Neural progenitor cell (in vitro differentiated cells): ENCODE data around the gene PRDX3. TPM values are rescaled to one million over a fixed set of nuclear protein-coding genes. Genes with fewer than 3 reads are reported as not detected.
"Not testable (repeated sequence)": the region's sequence is repeated elsewhere in the genome, so short reads cannot be mapped to it uniquely, and the experiment has no call there.

ENCODE experiments used
- DNase-seq: peaks from one replicate; pipeline ENCODE4 v3.0.0-alpha.2; 2016; ENCODE audit warnings: low spot score
- H2AFZ ChIP-seq: fragments of 200-600 bp; sonication (generic); replicated peaks from 2 replicates; pipeline ENCODE4 v1.6.1; 2016; ENCODE audit warnings: antibody characterized with exemption
- H3F3A ChIP-seq: fragments of 200-600 bp; sonication (generic); 2 replicates; pipeline ENCODE4 v1.6.1; 2016; ENCODE audit warnings: antibody characterized with exemption, low read depth
- H3K27ac ChIP-seq: fragments of 200-600 bp; sonication (generic); 2 replicates; pipeline ENCODE4 v1.5.1; 2016; ENCODE audit warnings: mild to moderate bottlenecking
- H3K27me3 ChIP-seq: fragments of 200-600 bp; sonication (generic); 2 replicates; pipeline ENCODE4 v1.6.1; 2016; ENCODE audit warnings: mild to moderate bottlenecking, moderate library complexity
- H3K36me3 ChIP-seq: fragments of 200-600 bp; sonication (generic); 2 replicates; pipeline ENCODE4 v1.5.1; 2016
- H3K4me1 ChIP-seq: fragments of 200-600 bp; sonication (generic); 2 replicates; pipeline ENCODE4 v1.6.1; 2016; ENCODE audit warnings: mixed run types
- H3K4me2 ChIP-seq: fragments of 200-600 bp; sonication (generic); 2 replicates; pipeline ENCODE4 v1.6.1; 2016
- H3K4me3 ChIP-seq: fragments of 200-600 bp; sonication (generic); 2 replicates; pipeline ENCODE4 v1.5.1; 2016
- H3K79me2 ChIP-seq: fragments of 200-600 bp; sonication (generic); 2 replicates; pipeline ENCODE4 v1.6.1; 2016; ENCODE audit warnings: low read depth
- H3K9ac ChIP-seq: fragments of 200-600 bp; sonication (generic); 2 replicates; pipeline ENCODE4 v1.6.1; 2016
- H3K9me3 ChIP-seq: fragments of 200-600 bp; sonication (generic); 2 replicates; pipeline ENCODE4 v1.5.1; 2016; ENCODE audit warnings: low read depth
- H4K20me1 ChIP-seq: fragments of 200-600 bp; sonication (generic); 2 replicates; pipeline ENCODE4 v1.6.1; 2016; ENCODE audit warnings: low read depth
- H3K27ac Mint-ChIP-seq: 3 replicates; pipeline ENCODE4 v1.8.0; 2021; ENCODE audit warnings: mixed read lengths
- H3K27me3 Mint-ChIP-seq: 2 replicates; pipeline ENCODE4 v1.8.0; 2022; ENCODE audit warnings: low read depth, mild to moderate bottlenecking, inconsistent platforms, moderate library complexity, mixed read lengths; ENCODE audit not compliant: insufficient read depth
- H3K36me3 Mint-ChIP-seq: 3 replicates; pipeline ENCODE4 v1.8.0; 2021; ENCODE audit warnings: mixed read lengths
- H3K4me1 Mint-ChIP-seq: 3 replicates; pipeline ENCODE4 v1.8.0; 2021; ENCODE audit warnings: mixed read lengths
- H3K4me3 Mint-ChIP-seq: 3 replicates; pipeline ENCODE4 v1.8.0; 2021; ENCODE audit warnings: mild to moderate bottlenecking, moderate library complexity, mixed read lengths
- H3K9me3 Mint-ChIP-seq: 3 replicates; pipeline ENCODE4 v1.8.0; 2020; ENCODE audit warnings: mixed read lengths
- EZH2 ChIP-seq: fragments of 200-600 bp; sonication (generic); IDR thresholded peaks from 2 replicates; pipeline ENCODE4 v1.6.1; 2017; ENCODE audit warnings: antibody characterized with exemption, mild to moderate bottlenecking, moderate library complexity
- EZH2phosphoT487 ChIP-seq: fragments of 200-600 bp; sonication (generic); IDR thresholded peaks from 2 replicates; pipeline ENCODE4 v1.6.1; 2017; ENCODE audit warnings: antibody characterized with exemption
- total RNA-seq: library from RNA; depleted of rRNA; stranded (reverse); fragments of >200 nt; gene quantifications from 2 replicates; pipeline ENCODE4 v1.2.3, GENCODE V29; 2015; ENCODE audit warnings: low replicate concordance
- TF ChIP-seq, protein P1 (sequence below): fragments of 200-600 bp; sonication (generic); IDR thresholded peaks from 2 replicates; pipeline ENCODE4 v1.5.1; 2017; ENCODE audit warnings: antibody characterized with exemption, mild to moderate bottlenecking

The PRDX3 gene
- total RNA-seq, 1 donor from 2014 or later = 405 TPM

- no peak overlapping the region for H3K4me3 ChIP-seq
- H3K27me3 ChIP-seq = no peaks in the 10 kb centered on the region
- no peak overlapping the region for H3K4me2 ChIP-seq
- peaks cover 10% of the 10 kb centered on the region for H3F3A ChIP-seq
- no peaks in the 10 kb centered on the region for H3K36me3 ChIP-seq
- Mint-ChIP-seq H3K36me3 (peaks cover 2% of the 10 kb centered on the region), H3K27ac (peak overlapping the region; percentile 16), H3K27me3 (peaks cover 5% of the 10 kb centered on the region), H3K4me1 (peaks cover 3% of the 10 kb centered on the region), H3K9me3 (no peaks in the 10 kb centered on the region), H3K4me3 (no peak overlapping the region)
- DNase-seq = peak; percentile 53
- no peaks in the 10 kb centered on the region for H3K9me3 ChIP-seq
- TF ChIP-seq, protein P1, sequence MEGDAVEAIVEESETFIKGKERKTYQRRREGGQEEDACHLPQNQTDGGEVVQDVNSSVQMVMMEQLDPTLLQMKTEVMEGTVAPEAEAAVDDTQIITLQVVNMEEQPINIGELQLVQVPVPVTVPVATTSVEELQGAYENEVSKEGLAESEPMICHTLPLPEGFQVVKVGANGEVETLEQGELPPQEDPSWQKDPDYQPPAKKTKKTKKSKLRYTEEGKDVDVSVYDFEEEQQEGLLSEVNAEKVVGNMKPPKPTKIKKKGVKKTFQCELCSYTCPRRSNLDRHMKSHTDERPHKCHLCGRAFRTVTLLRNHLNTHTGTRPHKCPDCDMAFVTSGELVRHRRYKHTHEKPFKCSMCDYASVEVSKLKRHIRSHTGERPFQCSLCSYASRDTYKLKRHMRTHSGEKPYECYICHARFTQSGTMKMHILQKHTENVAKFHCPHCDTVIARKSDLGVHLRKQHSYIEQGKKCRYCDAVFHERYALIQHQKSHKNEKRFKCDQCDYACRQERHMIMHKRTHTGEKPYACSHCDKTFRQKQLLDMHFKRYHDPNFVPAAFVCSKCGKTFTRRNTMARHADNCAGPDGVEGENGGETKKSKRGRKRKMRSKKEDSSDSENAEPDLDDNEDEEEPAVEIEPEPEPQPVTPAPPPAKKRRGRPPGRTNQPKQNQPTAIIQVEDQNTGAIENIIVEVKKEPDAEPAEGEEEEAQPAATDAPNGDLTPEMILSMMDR = peak; percentile 70
- TF ChIP-seq EZH2phosphoT487 = no peak
- no peak for TF ChIP-seq EZH2
- H3K9ac ChIP-seq = no peak overlapping the region
- H3K79me2 ChIP-seq = no peaks in the 10 kb centered on the region
- no peaks in the 10 kb centered on the region for H3K4me1 ChIP-seq
- H2AFZ ChIP-seq = no peak overlapping the region
- no peak overlapping the region for H3K27ac ChIP-seq
- no peaks in the 10 kb centered on the region for H4K20me1 ChIP-seq
Observed at GRCh38 chr10:119139464-119140067, 39.0 kb downstream of the PRDX3 start.

- no peak overlapping the region for H2AFZ ChIP-seq
- no peaks in the 10 kb centered on the region for H3K79me2 ChIP-seq
- no peaks in the 10 kb centered on the region for H3K9me3 ChIP-seq
- no peaks in the 10 kb centered on the region for H3K36me3 ChIP-seq
- TF ChIP-seq EZH2 (no peak), EZH2phosphoT487 (no peak)
- TF ChIP-seq, protein P1 = no peak
- peaks cover 5% of the 10 kb centered on the region for H3K36me3 Mint-ChIP-seq
- H4K20me1 ChIP-seq = no peaks in the 10 kb centered on the region
- H3K27me3 Mint-ChIP-seq = peaks cover 5% of the 10 kb centered on the region
- no peaks in the 10 kb centered on the region for H3K27me3 ChIP-seq
- no peak overlapping the region for H3K27ac Mint-ChIP-seq
- H3K4me2 ChIP-seq = no peak overlapping the region
- peaks cover 12% of the 10 kb centered on the region for H3F3A ChIP-seq
- no peak for DNase-seq
- no peaks in the 10 kb centered on the region for H3K4me1 ChIP-seq
- H3K27ac ChIP-seq = no peak overlapping the region
- peaks cover 3% of the 10 kb centered on the region for H3K4me1 Mint-ChIP-seq
- no peaks in the 10 kb centered on the region for H3K9me3 Mint-ChIP-seq
- H3K9ac ChIP-seq = no peak overlapping the region
- H3K4me3 Mint-ChIP-seq = no peak overlapping the region
- H3K4me3 ChIP-seq = no peak overlapping the region
Observed at GRCh38 chr10:119138346-119139306, 40.0 kb downstream of the PRDX3 start.

DNA sequence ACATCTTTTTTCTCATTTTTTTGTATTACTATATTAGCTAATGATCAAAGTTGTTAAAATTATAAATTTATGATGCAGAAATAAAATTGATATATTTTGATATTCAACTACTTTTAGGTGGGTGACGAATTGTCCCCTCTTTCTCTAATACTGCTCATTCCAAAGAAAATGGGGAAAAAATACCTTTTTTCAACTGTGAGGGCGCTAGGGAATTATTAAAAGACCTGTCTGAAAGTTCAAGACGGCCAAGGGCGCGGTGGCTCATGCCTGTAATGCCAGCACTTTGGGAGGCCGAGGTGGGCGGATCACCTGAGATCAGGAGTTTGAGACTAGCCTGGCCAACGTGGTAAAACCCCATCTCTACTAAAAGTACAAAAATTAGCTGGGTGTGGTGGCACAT is 40.7 kb downstream of the PRDX3 start:
- not testable (repeated sequence) for H4K20me1 ChIP-seq, H3K27me3 ChIP-seq, H3K27ac ChIP-seq, H3K9ac ChIP-seq, H3K4me2 ChIP-seq, H3K27me3 Mint-ChIP-seq, H3K9me3 ChIP-seq, H3K36me3 ChIP-seq, H3K79me2 ChIP-seq, H3K36me3 Mint-ChIP-seq, H2AFZ ChIP-seq, H3K27ac Mint-ChIP-seq, H3K4me3 Mint-ChIP-seq, H3K4me1 Mint-ChIP-seq, DNase-seq, H3K9me3 Mint-ChIP-seq, H3K4me1 ChIP-seq, H3K4me3 ChIP-seq
- H3F3A ChIP-seq = peaks cover 12% of the 10 kb centered on the region
- TF ChIP-seq, protein P1 = peak; percentile 22
